PC-3 (cell line): ENCODE data around the gene ZFP90.

Experiments
- CTCF ChIP-seq: fragments of 300-600 bp; sonication (generic); conservative IDR thresholded peaks from 2 replicates; pipeline ENCODE4 v1.5.1; 2017; ENCODE audit warnings: antibody characterized with exemption, low read depth, mild to moderate bottlenecking, low read length
- EZH2 ChIP-seq: fragments of 300-600 bp; sonication (generic); IDR thresholded peaks from one replicate; pipeline ENCODE4 v1.6.1; 2017; ENCODE audit warnings: antibody characterized with exemption, mild to moderate bottlenecking, low read length; ENCODE audit not compliant: unreplicated experiment

GRCh38 chr16:68519225-68519745, 19.8 kb upstream of the ZFP90 start:
- no peak for TF ChIP-seq CTCF
- no peak for TF ChIP-seq EZH2
